Glutamatergic neuron (in vitro differentiated cells): Measurements from ENCODE around the gene RASAL2. TPM values are rescaled to one million over a fixed set of nuclear protein-coding genes. Genes with fewer than 3 reads are reported as not detected.

Source experiments
- DNase-seq: peaks from one replicate; pipeline ENCODE4 v3.0.0; 2022
- H3K27ac Mint-ChIP-seq: one replicate; pipeline ENCODE4 v1.8.0; 2020; ENCODE audit warnings: mild to moderate bottlenecking, mixed read lengths, inconsistent platforms; ENCODE audit not compliant: unreplicated experiment
- H3K27me3 Mint-ChIP-seq: one replicate; pipeline ENCODE4 v1.8.0; 2020; ENCODE audit warnings: mild to moderate bottlenecking, moderate library complexity, mixed read lengths, inconsistent platforms; ENCODE audit not compliant: unreplicated experiment
- H3K36me3 Mint-ChIP-seq: one replicate; pipeline ENCODE4 v1.8.0; 2020; ENCODE audit warnings: mild to moderate bottlenecking, mixed read lengths, inconsistent platforms; ENCODE audit not compliant: unreplicated experiment
- H3K4me1 Mint-ChIP-seq: one replicate; pipeline ENCODE4 v1.8.0; 2020; ENCODE audit warnings: mild to moderate bottlenecking, low read depth, mixed read lengths, inconsistent platforms; ENCODE audit not compliant: unreplicated experiment
- H3K4me3 Mint-ChIP-seq: one replicate; pipeline ENCODE4 v1.8.0; 2020; ENCODE audit warnings: mild to moderate bottlenecking, mixed read lengths, inconsistent platforms; ENCODE audit not compliant: unreplicated experiment
- H3K9me3 Mint-ChIP-seq: one replicate; pipeline ENCODE4 v1.8.0; 2020; ENCODE audit warnings: mild to moderate bottlenecking, moderate library complexity, mixed read lengths, inconsistent platforms; ENCODE audit not compliant: unreplicated experiment
- total RNA-seq: library from RNA; stranded (reverse); fragmentation: NEBNext Ultra II Directional; extraction: Animal tissue kit (Norgen Biotek cat#: 25700); gene quantifications from one replicate; pipeline ENCODE4 v1.2.1, GENCODE V29; 2021; ENCODE audit not compliant: unreplicated experiment
- TF ChIP-seq, protein P1 (sequence below): fragments of 200-600 bp; sonication (generic); IDR thresholded peaks from one replicate; pipeline ENCODE4 v1.5.0; 2021; ENCODE audit not compliant: partially characterized antibody, unreplicated experiment

The RASAL2 gene
- total RNA-seq, 1 donor from 2014 or later: 12.4 TPM

DNA sequence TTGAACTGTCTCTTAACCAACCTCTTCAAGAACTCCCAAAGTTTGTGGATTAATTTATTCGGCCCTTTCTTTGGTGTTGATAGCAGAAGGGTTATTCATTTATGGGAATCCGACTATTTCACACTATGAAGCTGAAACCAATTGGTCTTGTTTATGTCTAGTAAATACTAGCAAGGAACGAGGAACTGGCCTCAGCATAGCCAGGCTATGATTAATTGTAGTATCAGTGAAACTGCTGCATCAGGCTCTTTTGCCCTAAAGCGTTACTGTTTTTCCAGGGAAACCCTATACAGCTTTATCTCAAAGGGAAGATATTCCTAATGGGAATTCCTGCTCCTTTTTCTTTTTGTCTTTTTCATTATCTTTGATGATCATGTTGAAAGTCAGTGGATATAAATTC, 367.8 kb downstream of the RASAL2 start:
- TF ChIP-seq, protein P1, sequence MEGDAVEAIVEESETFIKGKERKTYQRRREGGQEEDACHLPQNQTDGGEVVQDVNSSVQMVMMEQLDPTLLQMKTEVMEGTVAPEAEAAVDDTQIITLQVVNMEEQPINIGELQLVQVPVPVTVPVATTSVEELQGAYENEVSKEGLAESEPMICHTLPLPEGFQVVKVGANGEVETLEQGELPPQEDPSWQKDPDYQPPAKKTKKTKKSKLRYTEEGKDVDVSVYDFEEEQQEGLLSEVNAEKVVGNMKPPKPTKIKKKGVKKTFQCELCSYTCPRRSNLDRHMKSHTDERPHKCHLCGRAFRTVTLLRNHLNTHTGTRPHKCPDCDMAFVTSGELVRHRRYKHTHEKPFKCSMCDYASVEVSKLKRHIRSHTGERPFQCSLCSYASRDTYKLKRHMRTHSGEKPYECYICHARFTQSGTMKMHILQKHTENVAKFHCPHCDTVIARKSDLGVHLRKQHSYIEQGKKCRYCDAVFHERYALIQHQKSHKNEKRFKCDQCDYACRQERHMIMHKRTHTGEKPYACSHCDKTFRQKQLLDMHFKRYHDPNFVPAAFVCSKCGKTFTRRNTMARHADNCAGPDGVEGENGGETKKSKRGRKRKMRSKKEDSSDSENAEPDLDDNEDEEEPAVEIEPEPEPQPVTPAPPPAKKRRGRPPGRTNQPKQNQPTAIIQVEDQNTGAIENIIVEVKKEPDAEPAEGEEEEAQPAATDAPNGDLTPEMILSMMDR: no peak
- Mint-ChIP-seq H3K9me3 (peaks cover 1% of the 10 kb centered on the region), H3K27me3 (no peaks in the 10 kb centered on the region), H3K4me3 (no peak overlapping the region), H3K36me3 (no peaks in the 10 kb centered on the region), H3K27ac (no peak overlapping the region), H3K4me1 (no peaks in the 10 kb centered on the region)
- DNase-seq: no peak

DNA sequence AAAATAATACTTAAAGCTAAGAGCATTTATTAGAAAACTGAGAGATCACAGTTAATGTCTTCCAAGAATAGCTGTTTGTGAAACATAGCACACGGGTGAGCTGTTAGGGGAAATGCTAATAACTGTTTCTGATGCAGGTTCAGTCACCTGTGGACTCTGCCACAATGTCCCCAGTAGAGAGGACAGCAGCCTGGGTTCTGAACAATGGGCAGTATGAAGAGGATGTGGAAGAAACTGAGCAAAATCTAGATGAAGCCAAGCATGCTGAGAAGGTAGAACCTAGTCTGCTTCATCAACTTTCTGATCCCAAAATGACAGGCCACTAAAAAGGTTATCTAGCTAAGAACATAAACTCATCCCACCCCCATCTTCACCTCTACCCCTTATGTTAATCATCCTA, 370.2 kb downstream of the RASAL2 start:
- no peaks in the 10 kb centered on the region for H3K4me1 Mint-ChIP-seq
- no peaks in the 10 kb centered on the region for H3K36me3 Mint-ChIP-seq
- H3K27ac Mint-ChIP-seq: no peak overlapping the region
- H3K4me3 Mint-ChIP-seq: no peak overlapping the region
- peaks cover 1% of the 10 kb centered on the region for H3K9me3 Mint-ChIP-seq
- TF ChIP-seq, protein P1: no peak
- H3K27me3 Mint-ChIP-seq: no peaks in the 10 kb centered on the region
- DNase-seq: no peak

DNA sequence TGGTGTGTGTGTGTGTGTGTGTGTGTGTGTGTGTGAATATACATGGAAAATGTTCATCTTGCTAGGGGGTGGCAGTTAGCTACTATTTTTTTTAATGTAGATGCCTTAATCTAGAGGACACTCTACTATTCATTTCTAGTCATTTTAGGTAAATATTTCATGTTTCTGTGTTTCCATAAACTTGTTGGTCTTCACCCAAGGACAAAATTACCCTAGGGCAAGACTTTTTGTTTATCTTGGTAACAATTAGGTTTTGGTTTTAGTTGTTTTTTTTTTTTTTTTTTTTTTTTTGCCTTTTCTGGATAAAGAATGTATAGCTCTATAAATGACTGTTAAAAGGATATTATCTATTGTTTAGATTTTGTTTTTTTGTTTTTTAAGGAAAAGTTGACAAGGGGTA, 370.7 kb downstream of the RASAL2 start:
- Mint-ChIP-seq H3K27ac (no peak overlapping the region), H3K4me3 (no peak overlapping the region), H3K27me3 (no peaks in the 10 kb centered on the region), H3K36me3 (no peaks in the 10 kb centered on the region), H3K4me1 (no peaks in the 10 kb centered on the region), H3K9me3 (peaks cover 1% of the 10 kb centered on the region)
- no peak for DNase-seq
- TF ChIP-seq, protein P1: no peak

GRCh38 chr1:178465011-178465410, 371.1 kb downstream of the RASAL2 start:
- H3K27me3 Mint-ChIP-seq: no peaks in the 10 kb centered on the region
- H3K27ac Mint-ChIP-seq: no peak overlapping the region
- no peaks in the 10 kb centered on the region for H3K36me3 Mint-ChIP-seq
- TF ChIP-seq, protein P1: no peak
- H3K4me3 Mint-ChIP-seq: no peak overlapping the region
- H3K9me3 Mint-ChIP-seq: peaks cover 1% of the 10 kb centered on the region
- H3K4me1 Mint-ChIP-seq: no peaks in the 10 kb centered on the region
- no peak for DNase-seq

GRCh38 chr1:178467837-178468236, 373.9 kb downstream of the RASAL2 start:
- TF ChIP-seq, protein P1: no peak
- Mint-ChIP-seq H3K9me3 (peaks cover 1% of the 10 kb centered on the region), H3K4me1 (peaks cover 5% of the 10 kb centered on the region), H3K4me3 (no peak overlapping the region), H3K27ac (no peak overlapping the region), H3K36me3 (no peaks in the 10 kb centered on the region), H3K27me3 (no peaks in the 10 kb centered on the region)
- no peak for DNase-seq
